Keratinocyte (primary cell): ENCODE data around the gene GARNL3. TPM values are rescaled to one million over a fixed set of nuclear protein-coding genes. Genes with fewer than 3 reads are reported as not detected.

Experiments
- DNase-seq: peaks from one replicate; pipeline ENCODE4 v3.0.0-alpha.2; 2011; ENCODE audit warnings: low read depth, missing footprints, low spot score
- FAIRE-seq: peaks from 2 replicates; lab custom pipeline; 2011; peaks lifted over from hg19 to GRCh38; lab: Jason Lieb, UNC
- H2AFZ ChIP-seq: 2 replicates; pipeline ENCODE4 v1.6.0; 2012; ENCODE audit warnings: low read length, control low read depth, inconsistent platforms; ENCODE audit not compliant: control insufficient read depth
- H3K27ac ChIP-seq: 2 replicates; pipeline ENCODE4 v1.5.1; 2011; ENCODE audit warnings: low read length; ENCODE audit not compliant: control insufficient read depth, insufficient read depth
- H3K27me3 ChIP-seq: 3 replicates; pipeline ENCODE4 v1.6.0; 2011; ENCODE audit warnings: low read length; ENCODE audit not compliant: control insufficient read depth, insufficient read depth; ENCODE audit errors: extremely low read depth
- H3K36me3 ChIP-seq, 2 experiments: 2 replicates in 1 of 2; 3 replicates in 1 of 2; pipeline ENCODE4 v1.5.1; 2011; ENCODE audit warnings: low read length in 2 of 2, mild to moderate bottlenecking in 1 of 2; ENCODE audit not compliant: control insufficient read depth in 2 of 2, insufficient read depth in 2 of 2; ENCODE audit errors: extremely low read depth in 1 of 2
- H3K4me1 ChIP-seq: 3 replicates; pipeline ENCODE4 v1.5.1; 2011; ENCODE audit warnings: low read length; ENCODE audit not compliant: control insufficient read depth, insufficient read depth; ENCODE audit errors: extremely low read depth
- H3K4me2 ChIP-seq: 3 replicates; pipeline ENCODE4 v1.6.0; 2011; ENCODE audit warnings: low read depth, low read length; ENCODE audit not compliant: control insufficient read depth, insufficient read depth; ENCODE audit errors: extremely low read depth
- H3K4me3 ChIP-seq, 3 experiments: fragments of 200-600 bp in 1 of 3; sonication (generic) in 1 of 3; 2 replicates in 2 of 3; 3 replicates in 1 of 3; pipeline ENCODE4 v1.5.1; 2011 to 2016; ENCODE audit warnings: low read length in 3 of 3, mild to moderate bottlenecking in 3 of 3, control low read depth in 2 of 3, inconsistent platforms in 1 of 3, low read depth in 1 of 3, mixed read lengths in 1 of 3, mixed run types in 1 of 3, moderate library complexity in 1 of 3; ENCODE audit not compliant: control insufficient read depth in 2 of 3, insufficient read depth in 2 of 3; ENCODE audit errors: extremely low read depth in 1 of 3
- H3K79me2 ChIP-seq: 2 replicates; pipeline ENCODE4 v1.6.0; 2012; ENCODE audit warnings: low read length; ENCODE audit not compliant: control insufficient read depth, insufficient read depth
- H3K9ac ChIP-seq: 3 replicates; pipeline ENCODE4 v1.6.0; 2011; ENCODE audit warnings: low read length; ENCODE audit not compliant: control insufficient read depth, insufficient read depth; ENCODE audit errors: extremely low read depth
- H3K9me1 ChIP-seq: 3 replicates; pipeline ENCODE4 v1.6.0; 2011; ENCODE audit warnings: low read length; ENCODE audit not compliant: control insufficient read depth, insufficient read depth; ENCODE audit errors: extremely low read depth
- H3K9me3 ChIP-seq: 2 replicates; pipeline ENCODE4 v1.5.1; 2012; ENCODE audit warnings: low read depth, low read length; ENCODE audit not compliant: control insufficient read depth
- H4K20me1 ChIP-seq: 3 replicates; pipeline ENCODE4 v1.6.0; 2011; ENCODE audit warnings: low read length; ENCODE audit not compliant: control insufficient read depth, insufficient read depth; ENCODE audit errors: extremely low read depth
- EZH2 ChIP-seq: IDR thresholded peaks from one replicate; pipeline ENCODE4 v1.6.1; 2012; ENCODE audit warnings: inconsistent platforms, mild to moderate bottlenecking, low read length, moderate library complexity
- dilution Hi-C: fragments of 300-500 bp; cut with MboI; formaldehyde crosslinking; loops from one replicate; pipeline ENCODE4 v1.7.0; 2020; ENCODE audit warnings: low sequenced_read_pairs; ENCODE audit not compliant: extremely low pct_ligation_motif_present
- polyA plus RNA-seq, 5 experiments: library from polyadenylated mRNA; depleted of rRNA in 3 of 5; stranded (reverse) in 3 of 5; stranded (forward) in 1 of 5; unstranded in 1 of 5; fragments of >200 nt; gene quantifications; 1 replicate in 1 of 5; 2 replicates in 3 of 5; 3 replicates in 1 of 5; pipeline versions ENCODE4 v1.2.1 to v1.2.3, GENCODE V29; 2011 to 2012; ENCODE audit warnings: missing spikeins in 2 of 5, low read depth in 1 of 5, low replicate concordance in 1 of 5
- TF ChIP-seq, protein P1 (sequence below), 3 experiments: IDR thresholded peaks in 1 of 3; conservative IDR thresholded peaks in 1 of 3; optimal IDR thresholded peaks in 1 of 3; 2 replicates in 2 of 3; 3 replicates in 1 of 3; pipeline versions ENCODE3 to v1.5.1; 2011; ENCODE audit warnings: low read length in 3 of 3, mild to moderate bottlenecking in 3 of 3, moderate library complexity in 2 of 3, control low read depth in 1 of 3, inconsistent platforms in 1 of 3; ENCODE audit not compliant: insufficient read depth in 2 of 3; ENCODE audit errors: extremely low read depth in 1 of 3

Gene GARNL3
- polyA plus RNA-seq, 1 donor (not counting 4 experiments of a cell fraction or from before 2014, with no cell fraction given): 2.4 TPM

DNA sequence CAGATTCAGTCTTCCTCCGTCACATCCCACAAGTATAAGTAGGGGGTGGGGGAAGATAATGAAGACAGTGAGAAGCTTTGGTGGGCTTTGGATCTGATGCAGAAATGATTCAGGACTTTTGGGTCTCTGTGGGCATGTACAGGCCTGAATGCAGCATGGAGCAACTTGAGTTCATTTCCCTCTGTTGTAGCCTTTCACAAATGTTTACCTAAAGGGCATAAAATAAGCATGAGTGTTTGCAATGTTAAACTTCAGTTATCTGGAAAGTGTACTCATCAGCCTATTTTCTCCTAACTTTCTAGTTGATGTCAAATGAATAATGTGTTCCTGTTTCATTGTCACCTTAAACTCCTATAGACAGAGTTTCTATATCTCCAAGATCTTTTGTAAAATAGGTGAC, 39.3 kb downstream of the GARNL3 start:
- H3K4me1 ChIP-seq: no peaks in the 10 kb centered on the region
- no peaks in the 10 kb centered on the region for H3K9me1 ChIP-seq
- FAIRE-seq (peak; percentile 29), DNase-seq (no peak)
- TF ChIP-seq, protein P1, sequence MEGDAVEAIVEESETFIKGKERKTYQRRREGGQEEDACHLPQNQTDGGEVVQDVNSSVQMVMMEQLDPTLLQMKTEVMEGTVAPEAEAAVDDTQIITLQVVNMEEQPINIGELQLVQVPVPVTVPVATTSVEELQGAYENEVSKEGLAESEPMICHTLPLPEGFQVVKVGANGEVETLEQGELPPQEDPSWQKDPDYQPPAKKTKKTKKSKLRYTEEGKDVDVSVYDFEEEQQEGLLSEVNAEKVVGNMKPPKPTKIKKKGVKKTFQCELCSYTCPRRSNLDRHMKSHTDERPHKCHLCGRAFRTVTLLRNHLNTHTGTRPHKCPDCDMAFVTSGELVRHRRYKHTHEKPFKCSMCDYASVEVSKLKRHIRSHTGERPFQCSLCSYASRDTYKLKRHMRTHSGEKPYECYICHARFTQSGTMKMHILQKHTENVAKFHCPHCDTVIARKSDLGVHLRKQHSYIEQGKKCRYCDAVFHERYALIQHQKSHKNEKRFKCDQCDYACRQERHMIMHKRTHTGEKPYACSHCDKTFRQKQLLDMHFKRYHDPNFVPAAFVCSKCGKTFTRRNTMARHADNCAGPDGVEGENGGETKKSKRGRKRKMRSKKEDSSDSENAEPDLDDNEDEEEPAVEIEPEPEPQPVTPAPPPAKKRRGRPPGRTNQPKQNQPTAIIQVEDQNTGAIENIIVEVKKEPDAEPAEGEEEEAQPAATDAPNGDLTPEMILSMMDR (optimal IDR thresholded peaks at IDR 0.05 in 1 of 3, IDR thresholded peaks at IDR 0.05 in 1 of 3, conservative IDR thresholded peaks at IDR 0.05 in 1 of 3; ENCODE audit: extremely low read depth in 1 of 3, insufficient read depth in 2 of 3, low read length in 3 of 3): no peak
- TF ChIP-seq EZH2: no peak
- H3K9me3 ChIP-seq: no peaks in the 10 kb centered on the region
- H3K4me2 ChIP-seq: no peak overlapping the region
- H3K4me3 ChIP-seq: no peak overlapping the region
- H2AFZ ChIP-seq: no peak overlapping the region
- no peak overlapping the region for H3K27ac ChIP-seq
- H3K9ac ChIP-seq: no peak overlapping the region
- no peaks in the 10 kb centered on the region for H3K79me2 ChIP-seq
- dilution Hi-C loops: no loop called here
- no peaks in the 10 kb centered on the region for H4K20me1 ChIP-seq
- no peaks in the 10 kb centered on the region for H3K27me3 ChIP-seq
- H3K36me3 ChIP-seq: no peaks in the 10 kb centered on the region

DNA sequence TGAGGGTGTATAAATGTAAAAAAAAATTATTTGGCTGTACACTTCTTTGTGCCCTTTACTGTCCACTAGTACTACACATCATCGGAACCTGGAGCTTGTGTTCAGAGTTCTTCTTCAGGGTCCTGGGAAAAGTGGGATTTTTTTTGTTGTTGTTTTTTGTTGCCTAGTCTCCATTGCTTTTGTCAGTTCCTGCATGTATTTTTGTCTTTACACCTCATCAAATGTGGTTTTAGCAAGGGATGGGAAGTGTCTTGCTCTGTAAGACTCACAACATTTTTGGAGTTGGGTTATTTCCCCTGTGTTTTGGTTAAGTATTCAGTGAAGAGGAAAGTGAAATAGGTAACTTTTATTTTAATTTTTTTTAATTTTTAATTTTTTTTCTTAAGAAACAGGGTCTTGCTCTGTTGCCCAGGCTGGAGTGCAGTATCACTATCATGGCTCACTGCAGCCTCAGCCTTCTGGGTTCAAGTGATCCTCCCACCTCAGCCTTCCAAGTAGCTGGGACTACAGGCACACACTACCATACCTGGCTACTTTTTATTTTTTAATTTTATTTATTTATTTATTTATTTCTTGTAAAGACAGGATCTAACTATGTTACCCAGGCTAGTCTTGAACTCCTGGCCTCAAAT, 40.7 kb downstream of the GARNL3 start:
- H3K4me3 ChIP-seq: no peak overlapping the region
- dilution Hi-C loops: no loop called here
- no peaks in the 10 kb centered on the region for H3K4me1 ChIP-seq
- no peaks in the 10 kb centered on the region for H3K27me3 ChIP-seq
- DNase-seq: no peak
- no peaks in the 10 kb centered on the region for H3K9me3 ChIP-seq
- no peak for TF ChIP-seq EZH2
- TF ChIP-seq, protein P1 (optimal IDR thresholded peaks at IDR 0.05 in 1 of 3, IDR thresholded peaks at IDR 0.05 in 1 of 3, conservative IDR thresholded peaks at IDR 0.05 in 1 of 3; ENCODE audit: extremely low read depth in 1 of 3, insufficient read depth in 2 of 3, low read length in 3 of 3): no peak
- no peak overlapping the region for H3K9ac ChIP-seq
- no peaks in the 10 kb centered on the region for H4K20me1 ChIP-seq
- FAIRE-seq: no peak
- no peaks in the 10 kb centered on the region for H3K36me3 ChIP-seq
- H3K79me2 ChIP-seq: no peaks in the 10 kb centered on the region
- no peak overlapping the region for H2AFZ ChIP-seq
- H3K4me2 ChIP-seq: no peak overlapping the region
- H3K27ac ChIP-seq: no peak overlapping the region
- H3K9me1 ChIP-seq: no peaks in the 10 kb centered on the region
